Measurements from ENCODE around the gene PPM1H. TPM values are rescaled to one million over a fixed set of nuclear protein-coding genes. Genes with fewer than 3 reads are reported as not detected.
A peak's percentile ranks its signal among the peaks of the same experiment; 100 is the strongest.

PPM1H gene
- total and polyA plus RNA-seq, 10 of the 15 experiments (the other 5 are each of a cell fraction or from before 2014, with no cell fraction given) = 0.11 to 0.83 (median 0.49) TPM

DNA sequence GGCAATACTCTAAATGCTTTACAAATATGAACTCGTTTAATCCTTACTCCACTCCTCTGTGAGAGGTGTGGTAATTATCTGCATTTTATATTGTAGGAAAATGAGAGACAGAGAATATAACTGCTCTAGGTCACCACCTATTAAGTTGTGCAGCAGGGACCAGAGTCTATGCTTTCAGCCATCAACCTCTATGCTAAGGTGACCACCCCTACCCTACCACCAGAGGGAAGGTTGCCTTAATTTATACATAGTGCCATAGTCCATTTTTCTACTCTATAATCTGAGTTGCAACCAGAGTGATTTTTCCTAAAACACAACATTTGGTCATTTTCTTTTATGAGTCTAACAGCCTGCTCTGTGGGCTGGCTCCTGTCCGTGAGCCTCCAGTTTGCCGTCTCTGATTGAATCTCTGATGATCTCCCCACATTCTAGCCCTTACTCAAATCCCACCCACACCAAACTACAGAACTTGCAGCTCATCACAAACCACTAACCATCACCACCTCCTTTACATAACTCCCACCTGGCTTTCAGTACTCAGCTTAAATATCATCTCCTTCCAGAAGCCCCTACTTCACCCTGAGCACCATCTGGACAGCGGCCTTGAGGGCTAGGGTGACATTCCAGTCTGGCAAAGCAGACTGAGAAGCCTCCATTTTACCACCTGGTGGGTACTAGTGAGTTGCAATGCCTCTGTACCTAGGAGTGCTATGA lies 126.6 kb downstream of the PPM1H start (continued):
- TF ChIP-seq JUNB (IDR thresholded peaks at IDR 0.05) (peak; percentile 22; the same call in 1 of the 2 replicates), MTA3 (IDR thresholded peaks at IDR 0.05; ENCODE audit: borderline replicate concordance, low read length) (no peak), RB1 (IDR thresholded peaks at IDR 0.05; ENCODE audit: borderline replicate concordance) (no peak), ZBED1 (IDR thresholded peaks at IDR 0.05; ENCODE audit: borderline replicate concordance) (no peak), ZNF622 (IDR thresholded peaks at IDR 0.05) (no peak), SMAD1 (IDR thresholded peaks at IDR 0.05; ENCODE audit: low read depth, partially characterized antibody) (no peak), CBFB (IDR thresholded peaks at IDR 0.05; ENCODE audit: low read depth) (peak; percentile 42; the same call in 1 of the 2 replicates), LARP7 (IDR thresholded peaks at IDR 0.05) (no peak), SUZ12 (IDR thresholded peaks at IDR 0.05; ENCODE audit: unreplicated experiment) (no peak), RUNX3 (IDR thresholded peaks at IDR 0.05; ENCODE audit: low read length) (peak; percentile 92), FOS (IDR thresholded peaks at IDR 0.05; ENCODE audit: borderline replicate concordance, extremely low read depth, insufficient read length) (no peak), TARDBP (IDR thresholded peaks at IDR 0.05; ENCODE audit: borderline replicate concordance) (no peak), POU2F2 (IDR thresholded peaks at IDR 0.05; ENCODE audit: borderline replicate concordance, low read depth, low read length) (peak; percentile 94; the same call in 2 of the 3 replicates), STAT1 (conservative IDR thresholded peaks at IDR 0.05) (no peak), BRCA1 (IDR thresholded peaks at IDR 0.05; ENCODE audit: low read depth, low read length) (no peak), POLR2AphosphoS5 (IDR thresholded peaks at IDR 0.05; ENCODE audit: low read length) (no peak)
- TF ChIP-seq, protein P1, sequence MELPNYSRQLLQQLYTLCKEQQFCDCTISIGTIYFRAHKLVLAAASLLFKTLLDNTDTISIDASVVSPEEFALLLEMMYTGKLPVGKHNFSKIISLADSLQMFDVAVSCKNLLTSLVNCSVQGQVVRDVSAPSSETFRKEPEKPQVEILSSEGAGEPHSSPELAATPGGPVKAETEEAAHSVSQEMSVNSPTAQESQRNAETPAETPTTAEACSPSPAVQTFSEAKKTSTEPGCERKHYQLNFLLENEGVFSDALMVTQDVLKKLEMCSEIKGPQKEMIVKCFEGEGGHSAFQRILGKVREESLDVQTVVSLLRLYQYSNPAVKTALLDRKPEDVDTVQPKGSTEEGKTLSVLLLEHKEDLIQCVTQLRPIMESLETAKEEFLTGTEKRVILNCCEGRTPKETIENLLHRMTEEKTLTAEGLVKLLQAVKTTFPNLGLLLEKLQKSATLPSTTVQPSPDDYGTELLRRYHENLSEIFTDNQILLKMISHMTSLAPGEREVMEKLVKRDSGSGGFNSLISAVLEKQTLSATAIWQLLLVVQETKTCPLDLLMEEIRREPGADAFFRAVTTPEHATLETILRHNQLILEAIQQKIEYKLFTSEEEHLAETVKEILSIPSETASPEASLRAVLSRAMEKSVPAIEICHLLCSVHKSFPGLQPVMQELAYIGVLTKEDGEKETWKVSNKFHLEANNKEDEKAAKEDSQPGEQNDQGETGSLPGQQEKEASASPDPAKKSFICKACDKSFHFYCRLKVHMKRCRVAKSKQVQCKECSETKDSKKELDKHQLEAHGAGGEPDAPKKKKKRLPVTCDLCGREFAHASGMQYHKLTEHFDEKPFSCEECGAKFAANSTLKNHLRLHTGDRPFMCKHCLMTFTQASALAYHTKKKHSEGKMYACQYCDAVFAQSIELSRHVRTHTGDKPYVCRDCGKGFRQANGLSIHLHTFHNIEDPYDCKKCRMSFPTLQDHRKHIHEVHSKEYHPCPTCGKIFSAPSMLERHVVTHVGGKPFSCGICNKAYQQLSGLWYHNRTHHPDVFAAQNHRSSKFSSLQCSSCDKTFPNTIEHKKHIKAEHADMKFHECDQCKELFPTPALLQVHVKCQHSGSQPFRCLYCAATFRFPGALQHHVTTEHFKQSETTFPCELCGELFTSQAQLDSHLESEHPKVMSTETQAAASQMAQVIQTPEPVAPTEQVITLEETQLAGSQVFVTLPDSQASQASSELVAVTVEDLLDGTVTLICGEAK (IDR thresholded peaks at IDR 0.05; ENCODE audit: borderline replicate concordance) = no peak
- TF ChIP-seq, protein P2, sequence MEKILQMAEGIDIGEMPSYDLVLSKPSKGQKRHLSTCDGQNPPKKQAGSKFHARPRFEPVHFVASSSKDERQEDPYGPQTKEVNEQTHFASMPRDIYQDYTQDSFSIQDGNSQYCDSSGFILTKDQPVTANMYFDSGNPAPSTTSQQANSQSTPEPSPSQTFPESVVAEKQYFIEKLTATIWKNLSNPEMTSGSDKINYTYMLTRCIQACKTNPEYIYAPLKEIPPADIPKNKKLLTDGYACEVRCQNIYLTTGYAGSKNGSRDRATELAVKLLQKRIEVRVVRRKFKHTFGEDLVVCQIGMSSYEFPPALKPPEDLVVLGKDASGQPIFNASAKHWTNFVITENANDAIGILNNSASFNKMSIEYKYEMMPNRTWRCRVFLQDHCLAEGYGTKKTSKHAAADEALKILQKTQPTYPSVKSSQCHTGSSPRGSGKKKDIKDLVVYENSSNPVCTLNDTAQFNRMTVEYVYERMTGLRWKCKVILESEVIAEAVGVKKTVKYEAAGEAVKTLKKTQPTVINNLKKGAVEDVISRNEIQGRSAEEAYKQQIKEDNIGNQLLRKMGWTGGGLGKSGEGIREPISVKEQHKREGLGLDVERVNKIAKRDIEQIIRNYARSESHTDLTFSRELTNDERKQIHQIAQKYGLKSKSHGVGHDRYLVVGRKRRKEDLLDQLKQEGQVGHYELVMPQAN (conservative IDR thresholded peaks at IDR 0.05) = no peak
- TF ChIP-seq, protein P3, sequence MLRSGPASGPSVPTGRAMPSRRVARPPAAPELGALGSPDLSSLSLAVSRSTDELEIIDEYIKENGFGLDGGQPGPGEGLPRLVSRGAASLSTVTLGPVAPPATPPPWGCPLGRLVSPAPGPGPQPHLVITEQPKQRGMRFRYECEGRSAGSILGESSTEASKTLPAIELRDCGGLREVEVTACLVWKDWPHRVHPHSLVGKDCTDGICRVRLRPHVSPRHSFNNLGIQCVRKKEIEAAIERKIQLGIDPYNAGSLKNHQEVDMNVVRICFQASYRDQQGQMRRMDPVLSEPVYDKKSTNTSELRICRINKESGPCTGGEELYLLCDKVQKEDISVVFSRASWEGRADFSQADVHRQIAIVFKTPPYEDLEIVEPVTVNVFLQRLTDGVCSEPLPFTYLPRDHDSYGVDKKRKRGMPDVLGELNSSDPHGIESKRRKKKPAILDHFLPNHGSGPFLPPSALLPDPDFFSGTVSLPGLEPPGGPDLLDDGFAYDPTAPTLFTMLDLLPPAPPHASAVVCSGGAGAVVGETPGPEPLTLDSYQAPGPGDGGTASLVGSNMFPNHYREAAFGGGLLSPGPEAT (IDR thresholded peaks at IDR 0.05; ENCODE audit: low read depth) = no peak
- TF ChIP-seq, protein P4, sequence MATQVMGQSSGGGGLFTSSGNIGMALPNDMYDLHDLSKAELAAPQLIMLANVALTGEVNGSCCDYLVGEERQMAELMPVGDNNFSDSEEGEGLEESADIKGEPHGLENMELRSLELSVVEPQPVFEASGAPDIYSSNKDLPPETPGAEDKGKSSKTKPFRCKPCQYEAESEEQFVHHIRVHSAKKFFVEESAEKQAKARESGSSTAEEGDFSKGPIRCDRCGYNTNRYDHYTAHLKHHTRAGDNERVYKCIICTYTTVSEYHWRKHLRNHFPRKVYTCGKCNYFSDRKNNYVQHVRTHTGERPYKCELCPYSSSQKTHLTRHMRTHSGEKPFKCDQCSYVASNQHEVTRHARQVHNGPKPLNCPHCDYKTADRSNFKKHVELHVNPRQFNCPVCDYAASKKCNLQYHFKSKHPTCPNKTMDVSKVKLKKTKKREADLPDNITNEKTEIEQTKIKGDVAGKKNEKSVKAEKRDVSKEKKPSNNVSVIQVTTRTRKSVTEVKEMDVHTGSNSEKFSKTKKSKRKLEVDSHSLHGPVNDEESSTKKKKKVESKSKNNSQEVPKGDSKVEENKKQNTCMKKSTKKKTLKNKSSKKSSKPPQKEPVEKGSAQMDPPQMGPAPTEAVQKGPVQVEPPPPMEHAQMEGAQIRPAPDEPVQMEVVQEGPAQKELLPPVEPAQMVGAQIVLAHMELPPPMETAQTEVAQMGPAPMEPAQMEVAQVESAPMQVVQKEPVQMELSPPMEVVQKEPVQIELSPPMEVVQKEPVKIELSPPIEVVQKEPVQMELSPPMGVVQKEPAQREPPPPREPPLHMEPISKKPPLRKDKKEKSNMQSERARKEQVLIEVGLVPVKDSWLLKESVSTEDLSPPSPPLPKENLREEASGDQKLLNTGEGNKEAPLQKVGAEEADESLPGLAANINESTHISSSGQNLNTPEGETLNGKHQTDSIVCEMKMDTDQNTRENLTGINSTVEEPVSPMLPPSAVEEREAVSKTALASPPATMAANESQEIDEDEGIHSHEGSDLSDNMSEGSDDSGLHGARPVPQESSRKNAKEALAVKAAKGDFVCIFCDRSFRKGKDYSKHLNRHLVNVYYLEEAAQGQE (IDR thresholded peaks at IDR 0.05; ENCODE audit: low read depth, low read length) = no peak

Data from GM12878 (cell line).